Measurements from ENCODE around the gene DGUOK. TPM values are rescaled to one million over a fixed set of nuclear protein-coding genes. Genes with fewer than 3 reads are reported as not detected.

Gene DGUOK
- total and polyA plus RNA-seq, 2 donors = 73.7 to 157 TPM

DNA sequence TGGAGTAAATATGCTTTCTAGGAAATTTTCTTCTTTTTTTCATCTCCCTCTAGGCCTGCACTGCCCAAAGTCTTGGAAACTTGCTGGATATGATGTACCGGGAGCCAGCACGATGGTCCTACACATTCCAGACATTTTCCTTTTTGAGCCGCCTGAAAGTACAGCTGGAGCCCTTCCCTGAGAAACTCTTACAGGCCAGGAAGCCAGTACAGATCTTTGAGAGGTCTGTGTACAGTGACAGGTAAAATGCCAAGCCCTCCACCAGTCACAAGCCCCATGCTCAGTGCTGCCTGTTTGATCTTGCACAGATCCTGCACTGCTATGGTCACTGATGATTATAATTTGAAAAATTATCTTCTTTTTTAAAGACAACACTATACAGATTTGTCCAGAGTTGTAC is 20.0 kb downstream of the DGUOK start:
- DNase-seq (ENCODE audit: low read depth in 6 of 9, low spot score in 9 of 9) = no peak
- WGBS = 98% methylated on average over 3 of the region's 3 CpGs
- Histone ChIP-seq H3K27me3 (ENCODE audit: control insufficient read depth in 2 of 2, insufficient read depth in 1 of 2, low read length in 1 of 2) (no peaks in the 10 kb centered on the region), H3K4me1 (ENCODE audit: control insufficient read depth in 2 of 2, insufficient read depth in 2 of 2, low read length in 2 of 2) (no peaks in the 10 kb centered on the region), H3K36me3 (ENCODE audit: control insufficient read depth in 2 of 2, insufficient read depth in 2 of 2, low read length in 1 of 2) (peaks cover 39 to 79% of the 10 kb centered on the region in 2 donors), H3K27ac (ENCODE audit: low read depth in 1 of 2, low read length in 1 of 2) (no peak overlapping the region), H3K4me3 (ENCODE audit: low read length in 2 of 2) (no peak overlapping the region), H3K9me3 (ENCODE audit: control insufficient read depth in 2 of 2, insufficient read depth in 1 of 2, low read length in 1 of 2) (no peaks in the 10 kb centered on the region)

DNA sequence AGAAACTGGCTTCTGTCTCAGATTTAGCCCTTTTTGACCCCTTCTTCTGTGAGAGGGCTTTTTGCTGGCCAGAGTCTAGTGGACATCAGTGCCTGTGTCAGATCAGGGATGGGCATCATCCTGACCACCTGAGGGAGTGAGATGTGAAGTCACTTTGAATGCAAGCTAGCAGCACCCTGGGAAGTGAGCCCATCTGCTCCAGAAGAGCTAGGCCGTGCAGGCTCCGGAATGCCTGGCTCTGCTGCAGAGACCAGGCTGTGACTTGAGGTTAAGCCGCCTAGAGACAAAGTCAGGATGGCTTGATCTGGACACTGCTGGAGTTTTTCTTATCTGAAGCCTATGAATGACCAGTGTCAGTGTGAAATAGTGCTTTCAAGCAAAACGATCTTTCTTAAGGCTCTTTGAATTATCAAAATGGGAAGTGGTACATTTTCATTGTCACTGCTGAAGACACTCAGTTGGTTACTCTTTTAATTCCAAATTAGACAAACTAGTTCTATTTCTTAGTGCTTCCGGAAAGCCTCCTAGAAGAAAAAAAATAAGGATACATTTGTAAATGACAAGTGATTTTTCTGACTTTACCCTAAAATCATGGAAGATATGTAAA is 20.8 kb downstream of the DGUOK start:
- Histone ChIP-seq H3K4me3 (ENCODE audit: low read length in 2 of 2) (no peak overlapping the region), H3K27me3 (ENCODE audit: control insufficient read depth in 2 of 2, insufficient read depth in 1 of 2, low read length in 1 of 2) (no peaks in the 10 kb centered on the region), H3K9me3 (ENCODE audit: control insufficient read depth in 2 of 2, insufficient read depth in 1 of 2, low read length in 1 of 2) (no peaks in the 10 kb centered on the region), H3K27ac (ENCODE audit: low read depth in 1 of 2, low read length in 1 of 2) (no peak overlapping the region), H3K4me1 (ENCODE audit: control insufficient read depth in 2 of 2, insufficient read depth in 2 of 2, low read length in 2 of 2) (no peaks in the 10 kb centered on the region), H3K36me3 (ENCODE audit: control insufficient read depth in 2 of 2, insufficient read depth in 2 of 2, low read length in 1 of 2) (peaks cover 48 to 87% of the 10 kb centered on the region in 2 donors)
- 95% methylated on average over 5 of the region's 5 CpGs for WGBS
- no peak for DNase-seq (ENCODE audit: low read depth in 6 of 9, low spot score in 9 of 9)

- peaks cover 64 to 92% of the 10 kb centered on the region in 2 donors for H3K36me3 ChIP-seq (ENCODE audit: control insufficient read depth in 2 of 2, insufficient read depth in 2 of 2, low read length in 1 of 2)
- no peaks in the 10 kb centered on the region for H3K4me1 ChIP-seq (ENCODE audit: control insufficient read depth in 2 of 2, insufficient read depth in 2 of 2, low read length in 2 of 2)
- no peaks in the 10 kb centered on the region for H3K9me3 ChIP-seq (ENCODE audit: control insufficient read depth in 2 of 2, insufficient read depth in 1 of 2, low read length in 1 of 2)
- H3K27me3 ChIP-seq (ENCODE audit: control insufficient read depth in 2 of 2, insufficient read depth in 1 of 2, low read length in 1 of 2) = no peaks in the 10 kb centered on the region
- DNase-seq (ENCODE audit: low read depth in 6 of 9, low spot score in 9 of 9) = no peak
- peak overlapping the region in 1 of 2 donors; percentile 20 for H3K27ac ChIP-seq (ENCODE audit: low read depth in 1 of 2, low read length in 1 of 2)
- no peak overlapping the region for H3K4me3 ChIP-seq (ENCODE audit: low read length in 2 of 2)
Observed at GRCh38 chr2:73949802-73950201, 23.1 kb downstream of the DGUOK start.

GRCh38 chr2:73952499-73953446 is 26.1 kb downstream of the DGUOK start:
- 86% methylated on average over 12 of the region's 12 CpGs for WGBS
- H3K27ac ChIP-seq (ENCODE audit: low read depth in 1 of 2, low read length in 1 of 2) = no peak overlapping the region
- H3K4me3 ChIP-seq (ENCODE audit: low read length in 2 of 2) = no peak overlapping the region
- DNase-seq (ENCODE audit: low read depth in 6 of 9, low spot score in 9 of 9) = no peak
- no peaks in the 10 kb centered on the region for H3K9me3 ChIP-seq (ENCODE audit: control insufficient read depth in 2 of 2, insufficient read depth in 1 of 2, low read length in 1 of 2)
- H3K36me3 ChIP-seq (ENCODE audit: control insufficient read depth in 2 of 2, insufficient read depth in 2 of 2, low read length in 1 of 2) = peaks cover 74 to 91% of the 10 kb centered on the region in 2 donors
- H3K4me1 ChIP-seq (ENCODE audit: control insufficient read depth in 2 of 2, insufficient read depth in 2 of 2, low read length in 2 of 2) = peaks cover 0 to 3% of the 10 kb centered on the region in 2 donors
- H3K27me3 ChIP-seq (ENCODE audit: control insufficient read depth in 2 of 2, insufficient read depth in 1 of 2, low read length in 1 of 2) = no peaks in the 10 kb centered on the region

DNA sequence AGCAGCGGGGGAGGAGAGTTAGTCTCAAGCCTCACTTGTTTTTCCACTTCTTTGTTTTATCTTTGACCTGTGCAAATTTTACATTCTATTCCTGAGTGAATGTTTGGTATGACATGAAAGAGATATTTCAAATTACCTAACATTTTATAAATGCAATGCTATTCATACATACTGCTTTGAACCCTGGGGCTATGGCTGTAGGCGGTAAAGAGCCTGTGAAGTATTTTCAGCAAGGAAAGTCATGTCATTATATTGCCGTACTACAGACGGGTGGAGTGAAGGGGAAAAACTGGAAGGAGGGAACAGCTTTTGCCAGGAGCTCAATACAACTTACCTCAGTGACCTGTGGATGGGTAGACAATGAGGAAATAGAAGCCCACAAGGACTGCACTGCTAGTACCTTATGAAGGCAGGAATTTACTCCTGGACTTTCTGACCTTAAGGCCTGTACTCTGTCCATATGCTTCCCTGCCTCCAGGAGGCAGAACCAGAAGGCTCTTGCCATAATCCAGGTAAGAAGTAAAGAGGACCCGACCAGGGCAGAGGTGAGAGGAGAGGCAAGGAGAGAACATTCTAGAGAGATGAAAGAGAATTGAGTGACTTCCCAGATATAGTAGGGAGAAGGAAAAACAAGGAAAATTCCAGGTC is 29.7 kb downstream of the DGUOK start:
- no peak for DNase-seq (ENCODE audit: low read depth in 6 of 9, low spot score in 9 of 9)
- Histone ChIP-seq H3K4me1 (ENCODE audit: control insufficient read depth in 2 of 2, insufficient read depth in 2 of 2, low read length in 2 of 2) (peaks cover 0 to 3% of the 10 kb centered on the region in 2 donors), H3K27ac (ENCODE audit: low read depth in 1 of 2, low read length in 1 of 2) (no peak overlapping the region), H3K27me3 (ENCODE audit: control insufficient read depth in 2 of 2, insufficient read depth in 1 of 2, low read length in 1 of 2) (no peaks in the 10 kb centered on the region), H3K36me3 (ENCODE audit: control insufficient read depth in 2 of 2, insufficient read depth in 2 of 2, low read length in 1 of 2) (peaks cover 77 to 83% of the 10 kb centered on the region in 2 donors), H3K4me3 (ENCODE audit: low read length in 2 of 2) (no peak overlapping the region), H3K9me3 (ENCODE audit: control insufficient read depth in 2 of 2, insufficient read depth in 1 of 2, low read length in 1 of 2) (no peaks in the 10 kb centered on the region)
- 97% methylated on average over 5 of the region's 5 CpGs for WGBS

- WGBS = over 99% methylated on average over 4 of the region's 4 CpGs
- no peak overlapping the region for H3K27ac ChIP-seq (ENCODE audit: low read depth in 1 of 2, low read length in 1 of 2)
- H3K9me3 ChIP-seq (ENCODE audit: control insufficient read depth in 2 of 2, insufficient read depth in 1 of 2, low read length in 1 of 2) = peaks cover 0 to 7% of the 10 kb centered on the region in 2 donors
- H3K27me3 ChIP-seq (ENCODE audit: control insufficient read depth in 2 of 2, insufficient read depth in 1 of 2, low read length in 1 of 2) = peaks cover 0 to 2% of the 10 kb centered on the region in 2 donors
- H3K36me3 ChIP-seq (ENCODE audit: control insufficient read depth in 2 of 2, insufficient read depth in 2 of 2, low read length in 1 of 2) = peaks cover 39 to 44% of the 10 kb centered on the region in 2 donors
- no peak for DNase-seq (ENCODE audit: low read depth in 6 of 9, low spot score in 9 of 9)
- peaks cover 9 to 18% of the 10 kb centered on the region in 2 donors for H3K4me1 ChIP-seq (ENCODE audit: control insufficient read depth in 2 of 2, insufficient read depth in 2 of 2, low read length in 2 of 2)
- H3K4me3 ChIP-seq (ENCODE audit: low read length in 2 of 2) = no peak overlapping the region
Observed at GRCh38 chr2:73961274-73961673, 34.6 kb downstream of the DGUOK start.

DNA sequence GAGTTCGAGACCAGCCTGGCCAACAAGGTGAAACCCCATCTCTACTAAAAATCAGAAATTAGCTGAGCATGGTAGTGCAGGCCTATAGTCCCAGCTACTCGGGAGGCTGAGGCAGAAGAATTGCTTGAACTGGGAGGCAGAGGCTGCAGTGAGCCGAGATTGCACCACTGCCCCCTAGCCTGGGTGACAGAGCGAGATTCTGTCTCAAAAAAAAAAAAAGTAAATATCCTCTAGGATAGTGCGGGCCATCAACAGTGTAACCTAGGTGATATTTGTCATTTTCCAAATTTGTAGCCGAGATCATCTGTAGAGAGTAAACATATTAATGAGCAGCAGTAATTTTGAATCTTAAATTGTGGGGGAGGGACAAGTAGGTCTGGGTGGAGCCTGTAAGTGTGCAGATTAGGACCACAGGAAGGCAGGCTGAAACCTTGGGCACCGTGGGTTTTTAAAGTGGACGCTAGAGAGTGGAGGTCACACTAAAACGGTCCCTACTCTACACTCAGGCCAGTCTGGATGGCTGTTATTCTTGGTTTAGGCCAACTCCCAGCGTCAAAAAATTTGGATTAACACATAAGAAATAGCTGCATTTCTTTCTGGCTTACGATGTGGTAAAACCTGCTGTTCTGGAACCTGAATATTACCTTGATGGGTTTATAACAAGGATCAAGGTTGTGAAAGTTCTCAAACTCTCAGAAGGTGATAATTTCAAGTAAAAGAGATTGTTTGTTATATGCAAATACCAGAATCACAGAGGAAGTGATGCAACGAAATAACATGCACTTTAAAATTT is 35.3 kb downstream of the DGUOK start:
- H3K4me3 ChIP-seq (ENCODE audit: low read length in 2 of 2) = no peak overlapping the region
- H3K4me1 ChIP-seq (ENCODE audit: control insufficient read depth in 2 of 2, insufficient read depth in 2 of 2, low read length in 2 of 2) = peaks cover 9 to 15% of the 10 kb centered on the region in 2 donors
- WGBS = 93% methylated on average over 12 of the region's 12 CpGs
- H3K36me3 ChIP-seq (ENCODE audit: control insufficient read depth in 2 of 2, insufficient read depth in 2 of 2, low read length in 1 of 2) = peaks cover 32 to 36% of the 10 kb centered on the region in 2 donors
- H3K9me3 ChIP-seq (ENCODE audit: control insufficient read depth in 2 of 2, insufficient read depth in 1 of 2, low read length in 1 of 2) = peaks cover 0 to 7% of the 10 kb centered on the region in 2 donors
- peaks cover 0 to 2% of the 10 kb centered on the region in 2 donors for H3K27me3 ChIP-seq (ENCODE audit: control insufficient read depth in 2 of 2, insufficient read depth in 1 of 2, low read length in 1 of 2)
- no peak overlapping the region for H3K27ac ChIP-seq (ENCODE audit: low read depth in 1 of 2, low read length in 1 of 2)
- no peak for DNase-seq (ENCODE audit: low read depth in 6 of 9, low spot score in 9 of 9)

GRCh38 chr2:73962798-73963197 is 36.1 kb downstream of the DGUOK start:
- no peak for DNase-seq (ENCODE audit: low read depth in 6 of 9, low spot score in 9 of 9)
- no peak overlapping the region for H3K4me3 ChIP-seq (ENCODE audit: low read length in 2 of 2)
- H3K27ac ChIP-seq (ENCODE audit: low read depth in 1 of 2, low read length in 1 of 2) = no peak overlapping the region
- H3K4me1 ChIP-seq (ENCODE audit: control insufficient read depth in 2 of 2, insufficient read depth in 2 of 2, low read length in 2 of 2) = peaks cover 9 to 15% of the 10 kb centered on the region in 2 donors
- peaks cover 0 to 7% of the 10 kb centered on the region in 2 donors for H3K9me3 ChIP-seq (ENCODE audit: control insufficient read depth in 2 of 2, insufficient read depth in 1 of 2, low read length in 1 of 2)
- H3K36me3 ChIP-seq (ENCODE audit: control insufficient read depth in 2 of 2, insufficient read depth in 2 of 2, low read length in 1 of 2) = peaks cover 24 to 30% of the 10 kb centered on the region in 2 donors
- peaks cover 0 to 2% of the 10 kb centered on the region in 2 donors for H3K27me3 ChIP-seq (ENCODE audit: control insufficient read depth in 2 of 2, insufficient read depth in 1 of 2, low read length in 1 of 2)
- 95% methylated on average over 5 of the region's 5 CpGs for WGBS

Data from thymus (tissue), 11 donors.